ENCODE results near the gene UCN. TPM values are rescaled to one million over a fixed set of nuclear protein-coding genes. Genes with fewer than 3 reads are reported as not detected.

UCN gene
- total and polyA plus RNA-seq, 10 of the 15 experiments (the other 5 are each of a cell fraction or from before 2014, with no cell fraction given), result 0.10 to 3.8 (median 1.1) TPM; not detected in 1

- FAIRE-seq, result no peak
- no peaks in the 10 kb centered on the region for H3K36me3 ChIP-seq (ENCODE audit: control insufficient read depth in 2 of 2, insufficient read depth in 2 of 2, low read length in 1 of 2)
- RAD21 ChIA-PET (ENCODE audit: unreplicated experiment), result interaction anchor here (1.0 to 4.1 kb wide), 7 partner anchors 10 to 435 kb away, joined by 3 to 39 read pairs (median 16); no protein-coding TSS in a partner anchor
These were observed 27.4 kb downstream of the UCN start for GRCh38 chr2:27280826-27281225.

More at GRCh38 chr2:27280826-27281225, 27.4 kb downstream of the UCN start:
- ATAC-seq (no peak), DNase-seq (ENCODE audit: low read depth, low spot score) (no peak)
- no TSS peak for BruUV-seq (replicated peaks)
- H3K27ac ChIP-seq (ENCODE audit: control insufficient read depth, insufficient read depth), result no peak overlapping the region
- H2AFZ ChIP-seq (ENCODE audit: control insufficient read depth, low read depth, low read length), result no peak overlapping the region
- no peaks in the 10 kb centered on the region for H3K4me1 ChIP-seq (ENCODE audit: control insufficient read depth, insufficient read depth, low read length)
- SMC1A ChIA-PET (ENCODE audit: uncharacterized antibody, unreplicated experiment), result interaction anchor here (1.3 to 3.9 kb wide), 6 partner anchors 22 to 324 kb away, joined by 4 to 21 read pairs (median 14); no protein-coding TSS in a partner anchor
- no peaks in the 10 kb centered on the region for H4K20me1 ChIP-seq (ENCODE audit: control insufficient read depth, insufficient read depth)
- no peak overlapping the region for H3K4me2 ChIP-seq (ENCODE audit: control insufficient read depth, insufficient read depth)
- intact Hi-C loops (cut with micrococcal nuclease; ENCODE audit: unreplicated experiment) (loop anchor here (1.0 to 10.0 kb wide), 3 partner anchors 106 to 320 kb away; no protein-coding TSS in a partner anchor), in situ Hi-C loops (cut with MboI) (loop anchor here (5.0 kb wide), 2 partner anchors 184 to 319 kb away; no protein-coding TSS in a partner anchor)
- H3K9me3 ChIP-seq (replicated peaks; ENCODE audit: control insufficient read depth, insufficient read depth, low read length), result no peaks in the 10 kb centered on the region
- H3K4me3 ChIP-seq, result no peak overlapping the region
- no peak for TF ChIP-seq ZBTB11 (CRISPR knock-in tag; IDR thresholded peaks at IDR 0.05)
- no peak for TF ChIP-seq NR2C1 (IDR thresholded peaks at IDR 0.05)
- no peak for TF ChIP-seq ZBTB33 (IDR thresholded peaks at IDR 0.05)
- no peak for TF ChIP-seq BCL3 (IDR thresholded peaks at IDR 0.05; ENCODE audit: borderline replicate concordance, insufficient read depth, low read depth, low read length, poor library complexity, severe bottlenecking)
- TF ChIP-seq SRF (IDR thresholded peaks at IDR 0.05; ENCODE audit: low read depth in 2 of 2, low read length in 2 of 2), result no peak
- no peak for TF ChIP-seq NRF1 (conservative IDR thresholded peaks at IDR 0.05; ENCODE audit: low read depth, low read length)
- TF ChIP-seq RUNX3 (IDR thresholded peaks at IDR 0.05; ENCODE audit: low read length), result no peak
- no peak for TF ChIP-seq CHD1 (IDR thresholded peaks at IDR 0.05; ENCODE audit: low read depth, low read length)
- WGBS (ENCODE audit: insufficient coverage, insufficient replicate concordance, low lambda C conversion rate, missing lambda C conversion rate), result 4% methylated on average over 3 of the region's 3 CpGs
- CTCF ChIA-PET, result interaction anchor here (0.7 to 9.6 kb wide), 19 partner anchors 8 to 321 kb away, joined by 3 to 132 read pairs (median 7); partner anchors contain the start of genes ATRAID, KHK and SLC5A6
- POLR2A ChIA-PET, result no interaction called here
- H3K27me3 ChIP-seq (replicated peaks in 1 of 2; ENCODE audit: control insufficient read depth in 2 of 2, insufficient read depth in 2 of 2, low read length in 1 of 2), result peaks cover 0 to 6% of the 10 kb centered on the region in 2 experiments; a peak in 2 of 4 replicates
- H3K79me2 ChIP-seq (ENCODE audit: control insufficient read depth, insufficient read depth, low read length), result no peaks in the 10 kb centered on the region
- no peak overlapping the region for H3K9ac ChIP-seq (ENCODE audit: control insufficient read depth, insufficient read depth, low read length)

Data from GM12878 (cell line).